ENCODE results near the gene PLCH2. TPM values are rescaled to one million over a fixed set of nuclear protein-coding genes. Genes with fewer than 3 reads are reported as not detected.

PLCH2 gene
- polyA plus RNA-seq, 1 of the 3 experiments (the other 2 are of a cell fraction) = 0.08 TPM

- peak overlapping the region; percentile 65; the same call in 1 of the 2 replicates for H3K9ac ChIP-seq
- H3K79me2 ChIP-seq (ENCODE audit: insufficient read depth) = no peaks in the 10 kb centered on the region
- POLR2A ChIA-PET = interaction anchor here (0.7 to 1.8 kb wide), 6 partner anchors 12 to 86 kb away, joined by 3 to 6 read pairs (median 4); partner anchors contain the start of gene PANK4
- H2AFZ ChIP-seq (ENCODE audit: low read depth) = peak overlapping the region; percentile 51; the same call in 1 of the 2 replicates
- CTCF ChIA-PET = interaction anchor here (0.6 to 5.1 kb wide), 8 partner anchors 11 to 131 kb away, joined by 3 to 53 read pairs (median 15); partner anchors contain the start of gene HES5
- peak overlapping the region in 1 of 2 experiments; percentile 97; a peak in 2 of 4 replicates for H3K27ac ChIP-seq (ENCODE audit: low read depth in 2 of 2, low read length in 1 of 2)
- TF ChIP-seq USF1 (IDR thresholded peaks at IDR 0.05; ENCODE audit: borderline replicate concordance, low read depth) (peak; percentile 87), TAF1 (IDR thresholded peaks at IDR 0.05; ENCODE audit: borderline replicate concordance, low read depth, low read length) (no peak), USF2 (IDR thresholded peaks at IDR 0.05; ENCODE audit: borderline replicate concordance, low read depth, low read length) (peak; percentile 74), RFX5 (IDR thresholded peaks at IDR 0.05; ENCODE audit: low read length) (no peak), NRF1 (IDR thresholded peaks at IDR 0.05; ENCODE audit: low read depth, low read length) (no peak), FOXM1 (IDR thresholded peaks at IDR 0.05; ENCODE audit: low read depth) (no peak), SMC3 (IDR thresholded peaks at IDR 0.05; ENCODE audit: low read depth, low read length) (no peak), CTCF (IDR thresholded peaks at IDR 0.05) (no peak), ELF1 (IDR thresholded peaks at IDR 0.05) (no peak), RXRA (IDR thresholded peaks at IDR 0.05; ENCODE audit: borderline replicate concordance, low read depth) (no peak), MXI1 (IDR thresholded peaks at IDR 0.05; ENCODE audit: low read depth, low read length) (peak; percentile 51; the same call in 1 of the 2 replicates)
- TF ChIP-seq, protein P1, sequence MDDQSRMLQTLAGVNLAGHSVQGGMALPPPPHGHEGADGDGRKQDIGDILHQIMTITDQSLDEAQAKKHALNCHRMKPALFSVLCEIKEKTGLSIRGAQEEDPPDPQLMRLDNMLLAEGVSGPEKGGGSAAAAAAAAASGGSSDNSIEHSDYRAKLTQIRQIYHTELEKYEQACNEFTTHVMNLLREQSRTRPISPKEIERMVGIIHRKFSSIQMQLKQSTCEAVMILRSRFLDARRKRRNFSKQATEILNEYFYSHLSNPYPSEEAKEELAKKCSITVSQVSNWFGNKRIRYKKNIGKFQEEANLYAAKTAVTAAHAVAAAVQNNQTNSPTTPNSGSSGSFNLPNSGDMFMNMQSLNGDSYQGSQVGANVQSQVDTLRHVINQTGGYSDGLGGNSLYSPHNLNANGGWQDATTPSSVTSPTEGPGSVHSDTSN (IDR thresholded peaks at IDR 0.05) = no peak
- TF ChIP-seq, protein P2, sequence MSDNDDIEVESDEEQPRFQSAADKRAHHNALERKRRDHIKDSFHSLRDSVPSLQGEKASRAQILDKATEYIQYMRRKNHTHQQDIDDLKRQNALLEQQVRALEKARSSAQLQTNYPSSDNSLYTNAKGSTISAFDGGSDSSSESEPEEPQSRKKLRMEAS (IDR thresholded peaks at IDR 0.05; ENCODE audit: low read depth) = peak; percentile 55; the same call in 1 of the 2 replicates
- WGBS (ENCODE audit: low lambda C conversion rate) = 4% methylated on average over 11 of the region's 43 CpGs
- H3K9me2 ChIP-seq = no peaks in the 10 kb centered on the region
- no peaks in the 10 kb centered on the region for H4K20me1 ChIP-seq (ENCODE audit: insufficient read depth)
- H3K9me3 ChIP-seq = no peaks in the 10 kb centered on the region
- peaks cover 0 to 56% of the 10 kb centered on the region in 2 experiments; a peak in 1 of 4 replicates for H3K4me1 ChIP-seq (ENCODE audit: control insufficient read depth in 1 of 2, insufficient read depth in 2 of 2, low read depth in 1 of 2, low read length in 1 of 2)
- H3K27me3 ChIP-seq (ENCODE audit: insufficient read depth) = no peaks in the 10 kb centered on the region
- peak; percentile 98 for DNase-seq
- peak overlapping the region; percentile 88 for H3K4me2 ChIP-seq
- H3F3A ChIP-seq (replicated peaks; ENCODE audit: insufficient read depth) = no peaks in the 10 kb centered on the region
- H3K4me3 ChIP-seq (ENCODE audit: low read depth in 2 of 2, low read length in 1 of 2) = peak overlapping the region; percentile 59
- no peaks in the 10 kb centered on the region for H3K36me3 ChIP-seq (replicated peaks in 1 of 2; ENCODE audit: control insufficient read depth in 1 of 2, insufficient read depth in 2 of 2, low read length in 1 of 2)
These were observed 69.8 kb downstream of the PLCH2 start for GRCh38 chr1:2545754-2546514.
